Right lobe of liver (tissue), 4 donors: ENCODE results near the gene ZSCAN9.

ENCODE experiments used
- CTCF ChIP-seq, 4 donors: fragments of 200-600 bp in 3 of 4; fragments of 450-650 bp in 1 of 4; IDR thresholded peaks; one replicate each; pipeline versions ENCODE4 v1.5.1 to v1.8.0; 2016 to 2022; ENCODE audit warnings: antibody characterized with exemption in 4 of 4, mild to moderate bottlenecking in 2 of 4
- POLR2A ChIP-seq: fragments of 450-650 bp; IDR thresholded peaks from one replicate; pipeline ENCODE4 v1.6.1; 2017; ENCODE audit warnings: antibody characterized with exemption, mild to moderate bottlenecking
- donor health status: DM: no; HTN: no; CAD: no.
- donor health status: DM: no; HTN: no; CAD: no.
- donor health status: DM: no; HTN: yes; CAD: no.

- TF ChIP-seq CTCF (IDR thresholded peaks at IDR 0.05) (no peak), POLR2A (no peak)
Measured at GRCh38 chr6:28240471-28240870, 15.4 kb downstream of the ZSCAN9 start.
